ENCODE data around the gene GFPT1.

GFPT1 gene

DNA sequence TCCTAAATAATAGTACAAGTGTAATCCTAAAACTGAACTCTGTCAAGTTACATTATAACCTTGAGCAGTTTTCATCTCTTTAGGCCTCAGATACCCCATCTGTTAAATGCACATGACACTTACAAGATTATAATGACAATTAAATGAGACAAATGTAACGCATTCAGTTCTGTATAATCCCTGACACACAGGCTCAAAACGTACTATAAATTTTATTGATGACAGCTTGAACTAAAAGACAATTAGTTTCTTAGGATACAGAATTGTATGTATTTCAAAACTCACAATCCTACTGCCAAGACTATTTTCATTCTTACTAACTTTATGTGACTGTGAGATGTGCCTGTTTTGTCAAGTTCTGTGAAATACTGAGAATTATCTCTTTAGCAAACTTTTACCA lies 56.2 kb downstream of the GFPT1 start:
- DNase-seq (ENCODE audit: low read depth in 2 of 3, low spot score in 2 of 3) = no peak

DNA sequence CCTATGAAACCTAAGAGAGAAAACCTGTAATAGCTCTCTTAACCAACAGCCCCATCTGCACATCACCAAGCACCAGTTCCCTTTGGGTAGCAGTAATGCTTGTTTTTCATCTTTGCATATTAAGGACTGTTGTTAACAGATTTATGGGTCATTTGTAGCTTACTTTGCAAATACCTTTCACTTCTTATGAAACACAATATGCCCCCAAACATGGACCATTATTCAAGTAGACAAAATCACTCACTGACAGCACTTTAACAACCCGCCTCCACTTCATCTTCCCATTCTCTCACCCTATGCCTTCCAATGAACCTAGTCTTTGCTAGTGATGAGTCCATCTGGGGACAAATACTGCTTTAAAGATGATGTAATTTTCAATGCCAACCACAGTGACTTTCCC lies 64.4 kb downstream of the GFPT1 start:
- DNase-seq (ENCODE audit: low read depth in 2 of 3, low spot score in 2 of 3) = no peak

DNA sequence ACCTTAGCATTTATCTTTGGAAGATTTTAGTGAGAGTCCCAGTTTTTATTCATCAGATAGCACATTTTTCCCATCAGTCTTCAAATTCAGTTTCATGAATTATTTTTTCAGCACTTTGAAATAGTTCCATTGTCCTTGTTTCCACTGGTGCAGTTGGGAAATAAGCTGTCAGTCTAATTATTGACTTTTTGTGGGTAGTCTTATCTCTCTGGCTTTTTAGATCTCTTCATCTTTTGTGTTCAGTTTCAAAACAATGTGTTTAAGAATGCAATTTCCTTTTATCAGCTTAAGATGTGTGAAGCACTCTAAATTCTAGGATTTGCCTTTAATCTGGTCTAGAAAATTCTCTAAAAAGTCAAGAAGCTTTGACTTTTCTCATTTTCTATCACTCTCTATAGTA lies 70.5 kb downstream of the GFPT1 start:
- DNase-seq (ENCODE audit: low read depth in 2 of 3, low spot score in 2 of 3) = no peak

DNA sequence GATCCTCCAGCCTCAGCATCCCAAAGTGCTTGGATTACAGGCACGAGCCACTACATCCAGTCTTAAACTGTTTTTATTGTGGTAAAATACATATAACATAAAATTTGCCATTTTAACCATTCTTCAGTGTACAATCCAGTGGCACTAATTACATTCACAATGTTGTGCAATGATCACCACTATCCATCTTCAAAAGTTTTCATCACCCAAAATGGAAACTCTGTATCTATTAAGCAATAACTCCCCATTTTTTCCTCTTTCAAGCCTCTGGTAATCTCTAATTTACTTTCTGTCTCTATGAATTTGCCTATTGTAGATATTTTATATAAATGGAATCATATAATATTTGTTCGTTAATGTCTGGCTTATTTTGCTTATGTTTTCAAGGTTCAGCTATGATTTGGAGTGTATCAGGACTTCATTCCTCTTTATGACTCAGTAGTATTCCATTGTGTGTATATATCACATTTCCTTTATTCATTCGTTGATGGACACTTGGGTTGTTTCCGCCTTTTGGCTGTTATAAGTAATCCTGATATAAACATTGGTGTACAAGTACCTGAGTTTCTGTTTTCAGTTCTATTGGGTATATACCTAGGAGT lies 71.8 kb downstream of the GFPT1 start:
- DNase-seq (ENCODE audit: low read depth in 2 of 3, low spot score in 2 of 3) = no peak

DNA sequence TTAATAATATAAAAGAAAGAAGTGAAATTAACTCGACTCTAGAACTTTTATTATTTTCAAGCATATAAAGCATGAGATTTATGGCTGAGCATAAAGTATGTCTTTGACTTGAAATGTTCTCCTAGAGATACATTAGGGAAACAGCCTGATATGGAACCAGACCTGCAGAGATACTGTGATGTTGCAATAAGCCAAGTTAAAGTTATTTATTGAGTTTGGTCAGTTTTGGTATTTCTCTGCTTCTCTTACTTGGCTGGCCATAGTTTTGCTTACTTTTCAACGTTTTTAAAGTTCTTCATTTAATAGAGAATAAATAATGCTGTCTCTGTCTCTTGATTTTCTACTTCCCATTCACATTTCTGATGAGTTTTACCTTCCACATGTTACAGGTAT lies 76.0 kb downstream of the GFPT1 start:
- no peak for DNase-seq (ENCODE audit: low read depth in 2 of 3, low spot score in 2 of 3)

DNA sequence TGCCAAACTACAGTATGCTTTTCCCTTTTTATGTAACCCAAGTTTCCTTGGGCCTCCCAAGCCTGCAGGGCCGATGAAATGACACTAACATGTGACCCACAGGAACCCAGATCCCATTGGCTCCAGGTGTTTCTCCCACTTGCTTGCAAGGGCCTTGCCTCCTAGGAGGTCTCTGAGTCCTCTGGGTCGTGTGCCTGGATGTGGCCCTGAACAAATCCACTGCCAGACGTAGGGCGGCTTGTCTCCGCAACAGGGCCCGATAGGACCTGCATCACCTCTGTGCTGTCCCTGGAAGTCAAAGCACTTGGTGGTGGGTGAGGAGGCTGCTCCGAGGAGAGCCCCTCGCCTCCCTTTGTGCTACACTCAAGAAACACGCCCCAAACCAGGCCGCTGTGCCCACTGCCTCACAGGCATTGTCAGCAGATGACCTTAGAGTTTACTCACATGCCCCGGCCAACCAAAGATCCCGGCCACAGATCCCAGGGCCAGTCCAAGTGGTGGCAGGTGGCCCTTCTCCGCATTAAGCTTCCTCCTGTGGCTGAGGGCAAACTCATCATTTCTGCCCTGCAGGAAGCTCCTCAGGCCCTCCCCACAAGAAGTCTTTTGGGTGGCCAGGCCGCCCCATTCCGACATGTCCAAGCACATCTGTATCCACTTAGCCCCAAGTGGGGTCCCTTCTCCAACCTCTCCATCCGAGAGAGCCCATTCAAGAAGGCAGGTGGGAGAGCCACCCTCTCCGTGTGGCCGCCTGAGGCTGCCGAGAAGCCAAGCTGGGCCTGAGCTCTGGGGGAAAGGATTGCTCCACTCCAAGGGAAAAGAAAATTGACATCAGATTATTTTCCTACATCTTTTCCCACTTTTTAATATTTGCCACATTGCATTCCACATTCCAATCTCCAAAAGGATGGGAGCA lies 76.7 kb downstream of the GFPT1 start:
- no peak for DNase-seq (ENCODE audit: low read depth in 2 of 3, low spot score in 2 of 3)

DNA sequence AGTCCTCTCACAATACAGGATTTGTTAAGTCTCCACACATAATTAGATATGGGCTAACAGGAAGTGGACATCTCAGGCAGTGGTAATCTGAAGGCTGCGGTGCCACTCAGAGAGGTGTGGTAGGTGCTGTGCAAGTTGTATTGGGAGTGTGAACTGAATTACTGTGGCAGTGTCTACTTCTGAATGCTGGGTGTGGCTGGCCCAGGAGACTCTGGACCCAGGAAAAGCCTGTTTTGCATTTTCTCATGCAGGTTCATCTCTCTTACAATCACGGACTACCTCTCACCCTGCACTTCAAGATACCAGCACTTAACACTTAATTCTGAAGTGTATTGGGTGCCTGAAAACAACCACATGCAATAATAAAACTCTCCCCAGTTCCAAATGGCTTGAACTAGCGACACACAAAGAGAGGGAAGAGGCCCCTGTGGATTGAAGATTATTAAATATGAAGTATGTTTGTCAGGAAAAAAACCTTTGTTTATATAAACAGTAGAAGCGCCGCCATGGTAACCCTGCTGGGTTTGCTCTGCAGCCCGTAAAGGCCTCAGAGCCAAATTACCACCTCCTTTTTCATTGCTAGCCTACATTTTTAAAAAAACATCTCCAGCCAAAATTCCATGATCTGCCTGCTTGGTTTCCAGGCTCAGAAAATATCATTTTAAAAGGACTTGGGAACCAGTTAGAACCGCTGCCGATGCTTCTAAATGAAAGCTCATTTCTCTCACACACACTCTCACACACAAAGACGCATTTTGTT lies 77.5 kb downstream of the GFPT1 start:
- no peak for DNase-seq (ENCODE audit: low read depth in 2 of 3, low spot score in 2 of 3)

DNA sequence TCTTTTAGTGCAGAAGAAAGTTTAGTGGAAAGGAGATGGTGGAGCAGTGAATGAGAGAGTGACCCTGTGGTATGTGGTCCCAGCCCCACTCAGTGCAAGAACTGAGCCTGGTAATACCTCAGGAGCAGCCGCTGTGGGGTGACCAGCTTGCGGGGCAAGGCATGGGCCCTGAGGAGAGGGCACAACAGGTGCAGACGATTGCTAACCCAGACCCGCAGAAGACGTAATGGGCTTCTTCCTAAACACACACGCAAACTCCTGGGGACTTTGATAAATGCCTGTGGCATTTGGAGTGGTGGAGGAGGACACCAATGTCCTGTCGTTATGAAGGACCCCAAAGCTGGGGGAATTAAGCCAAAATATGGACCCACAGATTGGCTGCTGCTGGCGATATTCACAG lies 78.7 kb downstream of the GFPT1 start:
- DNase-seq (ENCODE audit: low read depth in 2 of 3, low spot score in 2 of 3) = no peak

DNA sequence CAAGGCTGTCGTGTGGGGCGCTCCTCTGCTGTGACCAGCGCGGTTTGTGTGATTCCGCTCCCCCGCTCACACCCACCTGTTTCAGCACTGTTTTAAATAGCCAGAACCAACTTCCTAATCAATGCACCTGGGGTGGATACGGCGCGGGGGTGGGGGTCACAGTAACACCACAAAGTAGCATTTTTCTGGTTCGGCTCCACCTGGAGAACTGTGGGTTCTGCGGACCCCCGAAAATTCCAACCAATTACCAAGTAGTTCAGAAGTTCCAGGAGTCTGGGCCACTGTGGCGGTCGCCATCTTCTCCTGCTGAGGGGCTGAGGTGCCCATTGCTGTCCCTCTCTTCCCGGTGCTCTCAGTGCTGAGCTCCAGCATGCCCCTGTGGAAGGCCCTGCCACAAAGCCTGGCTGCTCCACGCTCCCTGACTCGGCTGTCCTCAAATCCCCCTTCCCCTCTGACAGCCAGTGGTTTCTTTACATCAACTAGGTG lies 79.4 kb downstream of the GFPT1 start:
- peak in 1 of 3 experiments; percentile 47 for DNase-seq (ENCODE audit: low read depth in 2 of 3, low spot score in 2 of 3)

DNA sequence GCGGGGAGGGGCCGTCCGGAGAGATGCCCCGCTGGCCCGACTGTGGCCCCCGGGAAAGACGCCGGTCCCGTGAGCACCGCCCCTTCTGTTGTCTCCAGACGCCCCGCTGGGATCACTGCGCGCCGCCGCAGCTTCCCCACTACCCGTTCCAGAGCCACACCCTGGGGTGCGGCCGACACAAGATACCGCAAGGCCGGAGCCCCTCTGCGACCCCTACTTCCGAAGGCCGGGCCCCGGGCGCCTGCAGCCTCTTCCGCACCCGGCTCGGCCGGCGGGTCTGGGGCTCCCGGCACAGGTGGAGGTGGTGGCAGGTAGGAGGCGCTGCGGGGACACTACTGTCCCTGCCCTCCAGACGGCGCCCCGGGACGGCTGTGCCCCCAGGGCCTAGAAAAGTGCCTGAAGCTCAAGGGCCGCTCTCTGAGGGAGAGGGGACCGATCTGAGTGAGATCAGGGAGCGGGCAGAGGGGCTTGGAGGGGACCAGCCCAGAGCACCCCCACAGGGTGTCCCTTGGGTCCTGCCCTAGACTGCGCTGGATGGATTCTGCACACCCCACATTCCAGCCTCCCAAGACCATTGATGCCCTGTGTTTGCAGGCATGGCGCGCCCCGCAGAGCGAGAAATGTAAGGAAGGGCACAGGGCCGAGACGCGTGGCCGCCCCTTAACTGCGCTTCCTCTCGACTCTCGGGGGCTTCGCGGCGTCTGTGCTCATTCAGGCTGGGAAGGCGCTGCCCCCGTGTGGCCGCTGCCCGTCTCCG lies 80.0 kb downstream of the GFPT1 start:
- DNase-seq (ENCODE audit: low read depth in 2 of 3, low spot score in 2 of 3) = peak in 2 of 3 experiments; percentile 48 to 51

DNA sequence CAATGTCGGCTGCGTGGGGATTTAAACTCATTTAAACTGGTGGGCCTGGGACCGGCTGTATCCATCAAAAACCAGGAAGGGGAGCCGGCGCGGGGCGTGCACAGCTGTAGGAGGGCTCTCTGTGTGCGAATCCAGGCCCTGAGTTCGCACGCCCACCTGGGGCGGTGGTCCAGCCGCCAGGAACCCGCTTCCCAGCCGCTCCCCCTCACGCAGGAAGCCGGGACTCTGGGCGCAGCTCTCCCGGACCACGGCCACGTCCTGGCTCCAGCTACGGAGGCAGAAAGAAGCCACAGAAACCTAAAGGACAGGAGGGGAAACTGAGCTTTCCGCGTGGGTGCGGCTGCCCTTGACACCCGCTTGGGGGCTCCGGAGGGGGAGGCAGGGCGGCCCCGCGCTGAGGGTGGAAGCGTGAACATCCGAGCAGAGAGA lies 80.6 kb downstream of the GFPT1 start:
- DNase-seq (ENCODE audit: low read depth in 2 of 3, low spot score in 2 of 3) = no peak

DNA sequence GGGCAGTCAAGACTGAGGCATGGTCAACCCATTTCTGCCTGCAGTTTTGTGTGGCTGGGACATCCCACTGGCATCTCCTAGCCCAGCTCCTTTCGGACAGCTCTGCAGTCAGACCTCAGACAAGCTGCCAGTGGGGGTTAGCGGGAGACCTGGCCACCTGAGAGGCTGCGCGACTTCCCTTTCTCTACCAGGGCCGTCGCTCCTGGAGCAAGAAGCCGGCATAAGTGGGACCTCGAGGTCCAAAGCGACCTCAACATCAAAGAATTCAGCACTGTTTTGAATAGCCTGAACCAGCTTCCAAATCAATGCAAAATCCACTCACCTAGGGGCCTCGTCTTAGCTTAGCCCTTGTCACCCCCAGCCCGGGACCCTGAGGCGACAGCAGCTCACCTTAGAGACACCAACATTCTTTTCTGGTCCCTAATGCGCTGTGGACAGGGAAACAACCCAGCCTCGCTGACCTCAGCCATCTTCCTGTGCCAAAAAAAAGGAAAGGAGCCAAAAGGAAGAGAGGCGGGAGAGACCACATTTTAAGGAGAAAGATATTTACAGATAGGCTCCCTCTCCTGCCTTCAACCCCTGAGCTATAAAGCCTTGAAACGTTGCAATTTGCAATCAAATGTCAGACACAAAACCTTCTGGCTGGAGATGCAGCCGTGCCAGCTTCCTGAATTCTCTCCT lies 81.2 kb downstream of the GFPT1 start:
- DNase-seq (ENCODE audit: low read depth in 2 of 3, low spot score in 2 of 3) = no peak

DNA sequence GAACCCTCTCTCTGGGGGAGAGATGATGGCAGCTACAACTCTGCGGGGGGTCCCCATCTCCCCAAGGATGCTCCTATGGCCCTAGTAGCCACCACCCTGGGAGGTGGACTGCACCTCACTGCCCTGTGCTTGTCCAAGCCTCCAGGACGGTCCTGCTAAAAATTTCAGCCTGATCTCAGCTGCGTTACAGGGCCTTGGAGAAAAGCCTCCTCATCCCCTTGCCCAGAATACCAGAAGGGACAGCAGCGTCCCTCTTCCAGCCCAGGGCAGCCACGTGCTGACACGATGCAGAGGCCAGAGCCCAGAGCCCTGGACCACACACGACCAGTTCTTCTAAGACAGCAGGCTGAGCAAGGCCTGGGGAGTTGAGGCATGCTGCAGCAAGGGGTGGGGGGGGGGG lies 81.9 kb downstream of the GFPT1 start:
- no peak for DNase-seq (ENCODE audit: low read depth in 2 of 3, low spot score in 2 of 3)

DNA sequence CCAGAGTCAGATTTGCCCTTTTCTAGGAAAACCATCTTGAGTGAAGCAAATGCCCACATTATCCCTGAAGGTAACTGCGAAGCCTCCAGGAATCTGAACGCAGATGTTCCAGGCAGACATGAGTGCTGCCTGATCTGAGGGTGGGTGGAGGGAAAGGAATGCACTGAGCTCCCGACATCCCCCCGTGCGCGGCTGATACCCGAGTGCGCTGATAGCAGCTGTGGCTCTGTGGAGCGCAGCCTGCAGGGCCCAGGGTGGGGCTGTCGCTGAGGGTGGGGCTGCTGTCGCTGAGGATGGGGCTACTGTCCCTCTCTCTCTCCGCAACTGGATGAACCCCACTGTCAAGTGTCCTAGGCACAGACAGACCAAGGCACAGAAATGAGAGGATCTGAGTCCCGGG lies 82.4 kb downstream of the GFPT1 start:
- no peak for DNase-seq (ENCODE audit: low read depth in 2 of 3, low spot score in 2 of 3)

DNA sequence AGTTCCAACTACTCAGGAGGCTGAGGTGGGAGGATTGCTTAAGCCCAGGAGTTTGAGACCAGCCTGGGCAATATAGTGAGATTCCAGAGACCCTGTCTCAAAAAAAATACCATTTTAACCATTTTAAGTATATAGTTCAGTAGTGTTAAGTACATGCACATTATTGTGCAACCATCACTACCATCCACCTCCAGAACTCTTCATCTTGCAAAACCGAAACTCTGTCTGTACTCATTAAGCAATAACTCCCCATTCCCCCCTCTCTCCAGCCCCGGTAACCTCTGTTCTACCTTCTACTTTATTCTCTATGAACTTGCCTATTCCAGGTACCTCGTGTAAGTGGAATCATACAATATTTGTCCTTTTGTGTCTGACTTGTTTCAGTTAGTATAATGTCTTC lies 86.4 kb downstream of the GFPT1 start:
- no peak for DNase-seq (ENCODE audit: low read depth in 2 of 3, low spot score in 2 of 3)

DNA sequence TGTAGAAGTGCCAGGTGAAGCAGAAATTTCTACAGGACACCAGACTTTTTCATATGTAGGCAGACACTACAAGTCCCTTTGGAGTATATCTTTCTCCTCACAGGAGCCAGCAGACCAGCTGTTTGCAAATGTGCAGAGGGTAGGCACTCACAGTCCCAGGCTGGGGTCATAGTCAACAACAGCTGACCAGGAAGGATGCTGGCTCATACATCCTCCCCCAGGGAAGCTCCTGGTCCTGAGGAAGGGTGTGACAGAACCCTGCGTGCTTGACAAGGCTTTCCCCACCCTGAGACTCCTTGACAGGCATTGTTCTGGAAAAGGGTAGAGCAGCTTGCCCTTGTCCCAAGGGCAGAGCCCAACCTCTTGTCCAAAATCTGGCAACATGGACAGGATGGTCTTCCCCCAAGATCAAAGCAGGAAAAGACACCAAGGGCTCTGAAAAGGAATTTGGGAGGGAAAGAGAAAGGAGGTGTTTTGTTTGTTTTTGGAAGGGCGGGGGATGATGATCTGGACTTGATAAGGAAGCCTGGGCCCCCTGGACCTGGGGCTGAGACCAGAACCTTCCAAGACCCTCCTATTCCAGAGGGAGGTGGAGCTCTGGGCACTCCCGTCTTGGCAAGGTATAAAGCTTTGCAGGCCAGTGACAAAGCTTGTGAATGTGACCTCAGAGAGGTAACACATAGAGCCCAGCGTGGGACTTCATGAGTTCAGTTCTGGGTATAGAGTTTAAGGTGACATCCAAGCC lies 87.1 kb downstream of the GFPT1 start:
- no peak for DNase-seq (ENCODE audit: low read depth in 2 of 3, low spot score in 2 of 3)

DNA sequence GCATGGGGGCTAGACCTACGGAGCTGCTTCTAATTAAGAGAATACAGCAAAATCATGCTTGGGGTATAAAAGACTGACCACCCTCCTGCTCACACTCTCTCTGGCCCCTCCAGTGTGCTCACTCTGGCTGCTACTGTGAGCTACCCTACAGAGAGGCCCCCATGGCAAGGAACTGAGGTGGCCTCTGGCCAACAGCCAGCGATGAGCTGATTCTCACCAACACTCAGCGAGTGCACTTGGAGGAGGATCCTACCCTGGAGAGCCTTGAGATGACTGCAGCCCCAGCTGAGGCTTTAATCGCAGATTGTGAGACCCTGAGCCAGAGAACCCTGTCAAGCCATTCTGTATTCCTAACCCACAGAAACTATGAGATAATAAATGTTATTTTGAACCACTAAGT lies 88.2 kb downstream of the GFPT1 start:
- no peak for DNase-seq (ENCODE audit: low read depth in 2 of 3, low spot score in 2 of 3)

DNA sequence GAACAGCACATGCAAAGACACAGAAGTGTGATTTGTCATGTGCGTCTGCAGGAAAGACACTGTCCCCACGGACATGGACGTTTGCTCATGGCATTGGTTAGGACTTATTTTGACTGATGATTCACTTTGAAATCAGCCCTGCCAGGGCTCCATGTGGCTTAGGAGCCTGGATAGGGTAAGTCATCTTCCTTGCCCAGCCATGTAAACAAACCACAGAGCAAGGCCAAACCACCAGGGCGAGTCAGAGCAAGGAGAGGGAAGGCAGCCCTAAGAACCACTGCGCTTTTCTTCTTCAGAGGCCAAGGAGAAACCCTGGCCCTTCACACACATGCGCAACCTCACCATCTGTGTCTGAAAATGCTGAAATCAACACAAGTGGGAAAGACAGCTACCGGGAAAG lies 88.8 kb downstream of the GFPT1 start:
- DNase-seq (ENCODE audit: low read depth in 2 of 3, low spot score in 2 of 3) = no peak

DNA sequence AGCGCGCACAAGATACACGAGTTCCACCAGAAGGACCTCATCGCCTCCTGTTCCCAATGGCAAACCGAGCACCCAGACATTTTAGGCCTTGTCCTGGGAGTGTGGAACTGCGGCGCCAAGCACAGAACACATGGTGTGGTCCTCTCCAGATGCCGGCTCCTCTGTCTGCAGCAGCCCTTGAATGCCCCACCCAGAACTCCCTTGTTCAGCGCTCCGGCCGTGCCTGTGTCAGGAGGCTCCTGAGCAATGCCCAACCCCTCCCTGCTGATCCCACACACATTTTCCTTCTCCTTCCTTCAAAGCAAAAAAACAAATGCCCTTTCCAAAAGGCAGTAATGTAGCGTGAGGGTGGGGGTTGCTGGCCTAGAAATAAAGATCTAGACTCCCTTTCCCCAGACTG lies 89.8 kb downstream of the GFPT1 start:
- no peak for DNase-seq (ENCODE audit: low read depth in 2 of 3, low spot score in 2 of 3)

DNA sequence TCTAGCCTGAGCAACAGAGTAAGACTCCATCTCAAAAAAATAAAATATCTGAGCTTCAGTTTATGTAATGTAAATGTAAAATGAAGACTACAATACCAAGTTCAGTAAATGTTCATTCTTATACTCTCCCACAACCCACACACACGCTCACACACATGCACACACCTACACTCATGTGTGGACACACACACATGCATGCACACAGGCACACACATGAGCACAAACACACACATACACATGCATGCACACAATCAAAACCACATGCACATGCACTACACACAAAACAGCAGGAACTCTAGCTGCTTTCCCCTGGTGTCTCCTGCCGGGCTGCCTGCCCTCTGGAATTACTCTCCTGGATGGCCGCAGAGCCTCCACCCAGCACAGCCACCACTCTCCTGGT lies 90.6 kb downstream of the GFPT1 start:
- no peak for DNase-seq (ENCODE audit: low read depth in 2 of 3, low spot score in 2 of 3)
